HEK293 (cell line): ENCODE results near the gene ADAMTS16.
"Not testable (repeated sequence)": the region's sequence is repeated elsewhere in the genome, so short reads cannot be mapped to it uniquely, and the experiment has no call there.

Experiments used
- CTCF ChIA-PET: fragments of 350-600 bp; formaldehyde crosslinking; extraction: SDS; loops from one replicate; lab custom pipeline; 2021; ENCODE audit warnings: antibody characterized with exemption; lab: Yijun Ruan, JAX
- POLR2A ChIA-PET: fragments of 300-600 bp; formaldehyde crosslinking; extraction: SDS; loops from one replicate; lab custom pipeline; 2020; ENCODE audit warnings: antibody characterized with exemption, inconsistent platforms; lab: Yijun Ruan, JAX
- H3K27ac ChIP-seq: fragments of 200-500 bp; sonication (Bioruptor generic); 2 replicates; pipeline ENCODE4 v1.5.1; 2014; ENCODE audit warnings: low read depth, low read length, control low read depth, inconsistent platforms; ENCODE audit errors: extremely low read depth
- H3K36me3 ChIP-seq, 2 experiments: fragments of 200-500 bp in 1 of 2; sonication (Bioruptor generic) in 1 of 2; 1 replicate in 1 of 2; 2 replicates in 1 of 2; pipeline ENCODE4 v1.5.1; 2014 to 2017; ENCODE audit warnings: inconsistent platforms in 2 of 2, low read length in 2 of 2; ENCODE audit not compliant: control insufficient read depth in 2 of 2, insufficient read depth in 1 of 2
- H3K4me1 ChIP-seq: fragments of 200-500 bp; sonication (Bioruptor generic); 2 replicates; pipeline ENCODE4 v1.5.1; 2014; ENCODE audit warnings: mild to moderate bottlenecking, low read length, inconsistent platforms; ENCODE audit not compliant: control insufficient read depth, insufficient read depth
- H3K4me3 ChIP-seq: 2 replicates; pipeline ENCODE4 v1.5.1; 2011; ENCODE audit warnings: low read depth, mild to moderate bottlenecking, control low read depth, low read length, moderate library complexity
- H3K9me3 ChIP-seq: fragments of 200-500 bp; sonication (Bioruptor generic); 2 replicates; pipeline ENCODE4 v1.5.1; 2014; ENCODE audit warnings: low read depth, low read length, inconsistent platforms; ENCODE audit not compliant: control insufficient read depth, insufficient read depth
- CTCF ChIP-seq: fragments of 450-650 bp; formaldehyde crosslinking; IDR thresholded peaks from 2 replicates; pipeline ENCODE4 v1.5.1; 2016; ENCODE audit warnings: missing biosample characterization, missing genetic modification characterization
- EGR2 ChIP-seq: fragments of 450-650 bp; formaldehyde crosslinking; IDR thresholded peaks from 2 replicates; pipeline ENCODE4 v1.5.1; 2016; ENCODE audit warnings: low read depth, missing biosample characterization, missing genetic modification characterization
- GFI1B ChIP-seq: fragments of 450-650 bp; formaldehyde crosslinking; IDR thresholded peaks from 2 replicates; pipeline ENCODE4 v1.5.1; 2016; ENCODE audit warnings: missing biosample characterization, missing genetic modification characterization
- GLIS1 ChIP-seq: fragments of 450-650 bp; formaldehyde crosslinking; IDR thresholded peaks from 2 replicates; pipeline ENCODE4 v1.5.1; 2016; ENCODE audit warnings: missing biosample characterization, missing genetic modification characterization
- HOXC10 ChIP-seq: sonication (generic); formaldehyde crosslinking; IDR thresholded peaks from 2 replicates; pipeline ENCODE4 v1.8.1; 2023; ENCODE audit warnings: mild to moderate bottlenecking, missing genetic modification reagents
- KLF1 ChIP-seq: fragments of 450-650 bp; formaldehyde crosslinking; IDR thresholded peaks from 2 replicates; pipeline ENCODE4 v1.5.1; 2016; ENCODE audit warnings: missing biosample characterization, missing genetic modification characterization
- PBX3 ChIP-seq: sonication (generic); formaldehyde crosslinking; IDR thresholded peaks from 2 replicates; pipeline ENCODE4 v1.8.1; 2022; ENCODE audit warnings: mild to moderate bottlenecking, moderate library complexity, missing genetic modification reagents
- ZFHX2 ChIP-seq: fragments of 450-650 bp; formaldehyde crosslinking; conservative IDR thresholded peaks from 2 replicates; pipeline ENCODE4 v1.5.1; 2016; ENCODE audit warnings: missing biosample characterization, missing genetic modification characterization
- ZFP41 ChIP-seq: fragments of 450-650 bp; formaldehyde crosslinking; IDR thresholded peaks from 2 replicates; pipeline ENCODE4 v1.5.1; 2016; ENCODE audit warnings: missing biosample characterization, missing genetic modification characterization, borderline replicate concordance
- ZNF157 ChIP-seq: fragments of 450-650 bp; formaldehyde crosslinking; IDR thresholded peaks from 2 replicates; pipeline ENCODE4 v1.5.1; 2016; ENCODE audit warnings: missing biosample characterization, missing genetic modification characterization
- ZNF202 ChIP-seq: fragments of 450-650 bp; formaldehyde crosslinking; IDR thresholded peaks from 2 replicates; pipeline ENCODE4 v1.5.1; 2016; ENCODE audit warnings: missing biosample characterization, missing genetic modification characterization, borderline replicate concordance
- ZNF335 ChIP-seq: fragments of 450-650 bp; formaldehyde crosslinking; conservative IDR thresholded peaks from 2 replicates; pipeline ENCODE4 v1.5.1; 2016; ENCODE audit warnings: missing biosample characterization, missing genetic modification characterization
- ZNF626 ChIP-seq: fragments of 450-650 bp; sonication (Bioruptor Pico); formaldehyde crosslinking; IDR thresholded peaks from 2 replicates; pipeline ENCODE4 v1.5.1; 2018; ENCODE audit warnings: missing biosample characterization, missing genetic modification characterization, inconsistent platforms
- ZSCAN30 ChIP-seq: fragments of 450-650 bp; IDR thresholded peaks from 2 replicates; pipeline ENCODE4 v1.5.1; 2018; ENCODE audit warnings: missing biosample characterization, mild to moderate bottlenecking, missing genetic modification characterization, moderate library complexity
- ZXDB ChIP-seq: fragments of 450-650 bp; formaldehyde crosslinking; IDR thresholded peaks from 2 replicates; pipeline ENCODE4 v1.5.1; 2016; ENCODE audit warnings: missing biosample characterization, missing genetic modification characterization
- TF ChIP-seq, protein P1 (sequence below): fragments of 450-650 bp; formaldehyde crosslinking; conservative IDR thresholded peaks from 2 replicates; pipeline ENCODE4 v1.5.1; 2016; ENCODE audit warnings: low read depth, missing biosample characterization, missing genetic modification characterization

ADAMTS16 gene

GRCh38 chr5:5135957-5136676, 4.0 kb upstream of the ADAMTS16 start (continued):
- TF ChIP-seq GLIS1 (0 out of 2 replicates have a peak, but pooled peaks have one; percentile 5), ZSCAN30 (tag by site-specific recombination) (no peak), ZXDB (tag by site-specific recombination) (0 out of 2 replicates have a peak, but pooled peaks have one; percentile 30), ZFHX2 (no peak), HOXC10 (0 out of 2 replicates have a peak, but pooled peaks have one; percentile 44), ZNF626 (no peak), KLF1 (tag by site-specific recombination) (no peak), EGR2 (tag by site-specific recombination) (no peak)

DNA sequence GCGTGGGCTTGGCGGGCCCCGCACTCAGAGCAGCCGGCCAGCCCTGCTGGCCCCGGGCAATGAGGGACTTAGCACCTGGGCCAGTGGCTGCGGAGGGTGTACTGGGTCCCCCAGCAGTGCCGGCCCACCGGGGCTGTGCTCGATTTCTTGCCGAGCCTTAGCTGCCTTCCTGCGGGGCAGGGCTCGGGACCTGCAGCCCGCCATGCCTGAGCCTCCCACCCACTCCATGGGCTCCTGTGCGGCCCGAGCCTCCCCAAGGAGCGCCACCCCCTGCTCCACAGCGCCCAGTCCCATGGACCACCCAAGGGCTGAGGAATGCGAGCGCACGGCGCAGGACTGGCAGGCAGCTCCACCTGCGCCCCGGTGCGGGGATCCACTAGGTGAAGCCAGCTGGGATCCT, 2.3 kb upstream of the ADAMTS16 start:
- H3K4me3 ChIP-seq, H3K36me3 ChIP-seq, POLR2A ChIA-PET, H3K4me1 ChIP-seq, H3K9me3 ChIP-seq, H3K27ac ChIP-seq: not testable (repeated sequence)
- CTCF ChIA-PET = interaction anchor here (0.6 to 4.1 kb wide), 4 partner anchors 100 to 280 kb away, joined by 3 to 26 read pairs (median 14); no protein-coding TSS in a partner anchor

DNA sequence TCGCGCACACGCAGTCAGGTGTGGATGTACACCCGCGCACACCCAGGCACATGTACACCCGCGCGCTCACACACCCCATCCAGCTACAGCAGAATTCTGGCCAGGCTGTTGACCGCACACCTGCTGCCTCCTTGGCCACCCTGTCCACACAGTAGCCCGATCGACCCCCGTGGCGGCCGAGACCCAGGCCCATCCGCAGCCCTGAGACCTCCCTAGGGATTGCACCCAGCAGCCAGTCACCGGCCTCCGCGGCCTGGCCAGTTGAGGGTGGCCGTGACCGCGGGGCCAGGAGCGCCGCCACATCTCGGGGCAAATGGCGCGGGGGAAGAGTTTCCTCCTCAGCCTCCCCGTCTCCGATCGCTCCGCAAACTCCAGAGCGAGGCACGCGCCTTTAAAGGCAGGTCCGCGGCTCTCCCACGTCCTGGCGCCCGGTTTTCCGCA, 774 bp upstream of the ADAMTS16 start:
- TF ChIP-seq ZNF202 (tag by site-specific recombination) = peak; percentile 11; the same call in 1 of the 2 replicates
- TF ChIP-seq ZNF157 (tag by site-specific recombination) = no peak
- Histone ChIP-seq H3K27ac (peak overlapping the region; percentile 70; the same call in 1 of the 2 replicates), H3K9me3 (no peaks in the 10 kb centered on the region), H3K36me3 (no peaks in the 10 kb centered on the region; a peak in 1 of 3 replicates), H3K4me1 (peaks cover 8% of the 10 kb centered on the region), H3K4me3 (peak overlapping the region; percentile 77)
- CTCF ChIA-PET = interaction anchor here (0.5 to 4.1 kb wide), 8 partner anchors 19 to 279 kb away, joined by 3 to 26 read pairs (median 4); no protein-coding TSS in a partner anchor
- POLR2A ChIA-PET = interaction anchor here (0.7 to 2.6 kb wide), 4 partner anchors 20 to 282 kb away, joined by 3 to 18 read pairs (median 4); partner anchors contain the start of gene ICE1

- H3K27ac ChIP-seq = peak overlapping the region; percentile 69; the same call in 1 of the 2 replicates
- ChIA-PET CTCF (interaction anchor here (0.6 to 4.1 kb wide), 26 partner anchors 12 to 402 kb away, joined by 3 to 26 read pairs (median 4); partner anchors contain the start of gene ICE1), POLR2A (interaction anchor here (0.6 to 2.6 kb wide), 5 partner anchors 38 to 1406 kb away, joined by 4 to 18 read pairs (median 4); partner anchors contain the start of gene ICE1)
- H3K4me1 ChIP-seq = peaks cover 6% of the 10 kb centered on the region
- no peaks in the 10 kb centered on the region; a peak in 1 of 3 replicates for H3K36me3 ChIP-seq
- H3K4me3 ChIP-seq = peak overlapping the region; percentile 77
- no peaks in the 10 kb centered on the region for H3K9me3 ChIP-seq
- TF ChIP-seq GLIS1 (peak; percentile 82), ZFP41 (tag by site-specific recombination) (no peak), ZNF335 (tag by site-specific recombination) (peak; percentile 80), GFI1B (tag by site-specific recombination) (no peak), CTCF (tag by site-specific recombination) (peak; percentile 28; the same call in 1 of the 2 replicates), PBX3 (CRISPR knock-in tag) (0 out of 2 replicates have a peak, but pooled peaks have one; percentile 71)
- TF ChIP-seq, protein P1, sequence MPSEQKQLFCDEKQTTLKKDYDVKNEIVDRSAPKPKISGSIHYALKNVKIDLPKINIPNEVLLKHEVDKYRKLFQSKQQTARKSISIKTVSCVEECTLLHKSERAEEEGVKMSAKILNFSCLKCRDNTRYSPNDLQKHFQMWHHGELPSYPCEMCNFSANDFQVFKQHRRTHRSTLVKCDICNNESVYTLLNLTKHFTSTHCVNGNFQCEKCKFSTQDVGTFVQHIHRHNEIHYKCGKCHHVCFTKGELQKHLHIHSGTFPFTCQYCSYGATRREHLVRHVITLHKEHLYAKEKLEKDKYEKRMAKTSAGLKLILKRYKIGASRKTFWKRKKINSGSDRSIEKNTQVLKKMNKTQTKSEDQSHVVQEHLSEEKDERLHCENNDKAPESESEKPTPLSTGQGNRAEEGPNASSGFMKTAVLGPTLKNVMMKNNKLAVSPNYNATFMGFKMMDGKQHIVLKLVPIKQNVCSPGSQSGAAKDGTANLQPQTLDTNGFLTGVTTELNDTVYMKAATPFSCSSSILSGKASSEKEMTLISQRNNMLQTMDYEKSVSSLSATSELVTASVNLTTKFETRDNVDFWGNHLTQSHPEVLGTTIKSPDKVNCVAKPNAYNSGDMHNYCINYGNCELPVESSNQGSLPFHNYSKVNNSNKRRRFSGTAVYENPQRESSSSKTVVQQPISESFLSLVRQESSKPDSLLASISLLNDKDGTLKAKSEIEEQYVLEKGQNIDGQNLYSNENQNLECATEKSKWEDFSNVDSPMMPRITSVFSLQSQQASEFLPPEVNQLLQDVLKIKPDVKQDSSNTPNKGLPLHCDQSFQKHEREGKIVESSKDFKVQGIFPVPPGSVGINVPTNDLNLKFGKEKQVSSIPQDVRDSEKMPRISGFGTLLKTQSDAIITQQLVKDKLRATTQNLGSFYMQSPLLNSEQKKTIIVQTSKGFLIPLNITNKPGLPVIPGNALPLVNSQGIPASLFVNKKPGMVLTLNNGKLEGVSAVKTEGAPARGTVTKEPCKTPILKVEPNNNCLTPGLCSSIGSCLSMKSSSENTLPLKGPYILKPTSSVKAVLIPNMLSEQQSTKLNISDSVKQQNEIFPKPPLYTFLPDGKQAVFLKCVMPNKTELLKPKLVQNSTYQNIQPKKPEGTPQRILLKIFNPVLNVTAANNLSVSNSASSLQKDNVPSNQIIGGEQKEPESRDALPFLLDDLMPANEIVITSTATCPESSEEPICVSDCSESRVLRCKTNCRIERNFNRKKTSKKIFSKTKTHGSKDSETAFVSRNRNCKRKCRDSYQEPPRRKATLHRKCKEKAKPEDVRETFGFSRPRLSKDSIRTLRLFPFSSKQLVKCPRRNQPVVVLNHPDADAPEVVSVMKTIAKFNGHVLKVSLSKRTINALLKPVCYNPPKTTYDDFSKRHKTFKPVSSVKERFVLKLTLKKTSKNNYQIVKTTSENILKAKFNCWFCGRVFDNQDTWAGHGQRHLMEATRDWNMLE = no peak
Measured at GRCh38 chr5:5140479-5141338, 579 bp downstream of the ADAMTS16 start.
